GM18507 (cell line): Measurements from ENCODE around the gene TJP3.
A peak's percentile ranks its signal among the peaks of the same experiment; 100 is the strongest.

ENCODE experiments used
- DNase-seq: peaks from one replicate; pipeline ENCODE4 v3.0.0; 2011; ENCODE audit warnings: low read depth; ENCODE audit not compliant: insufficient read length; ENCODE audit errors: extremely low spot score
- FAIRE-seq: peaks from 2 replicates; lab custom pipeline; 2011; peaks lifted over from hg19 to GRCh38; lab: Jason Lieb, UNC

The TJP3 gene

GRCh38 chr19:3687393-3687773, 20.8 kb upstream of the TJP3 start:
- FAIRE-seq, result no peak
- DNase-seq, result no peak

- FAIRE-seq (peak; percentile 49), DNase-seq (no peak)
These were observed 20.1 kb upstream of the TJP3 start for GRCh38 chr19:3687774-3688706.

- DNase-seq (no peak), FAIRE-seq (no peak)
These were observed 17.4 kb upstream of the TJP3 start for GRCh38 chr19:3690551-3691371.

- FAIRE-seq, result no peak
- no peak for DNase-seq
These were observed 16.8 kb upstream of the TJP3 start for GRCh38 chr19:3691372-3691716.

- DNase-seq (no peak), FAIRE-seq (no peak)
These were observed 16.5 kb upstream of the TJP3 start for GRCh38 chr19:3691726-3692125.

- DNase-seq, result no peak
- no peak for FAIRE-seq
These were observed 15.8 kb upstream of the TJP3 start for GRCh38 chr19:3692141-3693024.

- FAIRE-seq (no peak), DNase-seq (no peak)
These were observed 14.9 kb upstream of the TJP3 start for GRCh38 chr19:3693025-3693925.

GRCh38 chr19:3694361-3695123, 13.6 kb upstream of the TJP3 start:
- DNase-seq (no peak), FAIRE-seq (no peak)

GRCh38 chr19:3695124-3695733, 13.0 kb upstream of the TJP3 start:
- no peak for DNase-seq
- no peak for FAIRE-seq

GRCh38 chr19:3695986-3696659, 12.1 kb upstream of the TJP3 start:
- FAIRE-seq, result no peak

GRCh38 chr19:3696660-3696995, 11.6 kb upstream of the TJP3 start:
- no peak for FAIRE-seq
- DNase-seq, result no peak

More at GRCh38 chr19:3695986-3696659, 12.1 kb upstream of the TJP3 start:
- no peak for DNase-seq

GRCh38 chr19:3697094-3697493, 11.1 kb upstream of the TJP3 start:
- DNase-seq (no peak), FAIRE-seq (no peak)

- DNase-seq (no peak), FAIRE-seq (no peak)
These were observed 10.4 kb upstream of the TJP3 start for GRCh38 chr19:3697671-3698385.

GRCh38 chr19:3698386-3698950, 9.7 kb upstream of the TJP3 start:
- DNase-seq, result no peak

GRCh38 chr19:3698974-3699740, 9.0 kb upstream of the TJP3 start:
- DNase-seq (no peak), FAIRE-seq (peak; percentile 65)

More at GRCh38 chr19:3698386-3698950, 9.7 kb upstream of the TJP3 start:
- FAIRE-seq, result peak; percentile 35
